Endodermal cell (in vitro differentiated cells): ENCODE measurements around the gene MOB3B. TPM values are rescaled to one million over a fixed set of nuclear protein-coding genes. Genes with fewer than 3 reads are reported as not detected.
A peak's percentile ranks its signal among the peaks of the same experiment; 100 is the strongest.

ENCODE experiments used
- DNase-seq: peaks from one replicate; pipeline ENCODE4 v3.0.0-alpha.2; 2017
- H3K27ac ChIP-seq: 2 replicates; pipeline ENCODE4 v1.5.1; 2013; ENCODE audit warnings: mild to moderate bottlenecking, low read depth, low read length, moderate library complexity
- H3K27me3 ChIP-seq: 2 replicates; pipeline ENCODE4 v1.6.1; 2013; ENCODE audit warnings: mild to moderate bottlenecking, low read length, moderate library complexity; ENCODE audit not compliant: insufficient read depth, control insufficient read depth, poor library complexity, severe bottlenecking
- H3K36me3 ChIP-seq: 2 replicates; pipeline ENCODE4 v1.7.0; 2013; ENCODE audit warnings: mild to moderate bottlenecking, low read length, moderate library complexity; ENCODE audit not compliant: control insufficient read depth, insufficient read depth
- H3K4me1 ChIP-seq: one replicate; pipeline ENCODE4 v1.7.0; 2013; ENCODE audit warnings: low read length; ENCODE audit not compliant: control insufficient read depth, insufficient read depth
- H3K4me3 ChIP-seq: 2 replicates; pipeline ENCODE4 v1.5.1; 2013; ENCODE audit warnings: mild to moderate bottlenecking, low read length, moderate library complexity
- H3K9ac ChIP-seq: 2 replicates; pipeline ENCODE4 v1.6.1; 2013; ENCODE audit warnings: mild to moderate bottlenecking, low read length, moderate library complexity; ENCODE audit not compliant: poor library complexity, severe bottlenecking; ENCODE audit errors: extremely low read depth
- H3K9me3 ChIP-seq: 2 replicates; pipeline ENCODE4 v1.6.1; 2013; ENCODE audit warnings: mild to moderate bottlenecking, low read length, moderate library complexity; ENCODE audit not compliant: control insufficient read depth
- H3K27ac Mint-ChIP-seq: 2 replicates; pipeline ENCODE4 v1.8.0; 2020; ENCODE audit warnings: mixed read lengths
- H3K27me3 Mint-ChIP-seq: 2 replicates; pipeline ENCODE4 v1.8.0; 2021; ENCODE audit warnings: mild to moderate bottlenecking, mixed read lengths; ENCODE audit not compliant: insufficient read depth
- H3K36me3 Mint-ChIP-seq: 2 replicates; pipeline ENCODE4 v1.8.0; 2020; ENCODE audit warnings: low read depth, mixed read lengths
- H3K4me1 Mint-ChIP-seq: 2 replicates; pipeline ENCODE4 v1.8.0; 2020; ENCODE audit warnings: mixed read lengths
- H3K4me3 Mint-ChIP-seq: 2 replicates; pipeline ENCODE4 v1.8.0; 2020; ENCODE audit warnings: mild to moderate bottlenecking, moderate library complexity, mixed read lengths
- H3K9me3 Mint-ChIP-seq: 2 replicates; pipeline ENCODE4 v1.8.0; 2020; ENCODE audit warnings: mild to moderate bottlenecking, mixed read lengths
- WGBS, 2 experiments: methylation state at CpG; one replicate each; pipeline versions ENCODE4 v1.1.5 to v1.1.7; 2013; ENCODE audit warnings: missing lambda C conversion rate in 2 of 2, mixed read lengths in 1 of 2; ENCODE audit not compliant: insufficient coverage in 1 of 2, insufficient read length in 1 of 2; 5-methylcytosine and 5-hydroxymethylcytosine counted together
- total RNA-seq, 2 donors: library from RNA; stranded (reverse); fragmentation: NEBNext Ultra II Directional in 1 of 2; extraction: Animal tissue kit (Norgen Biotek cat#: 25700) in 1 of 2; gene quantifications; 2 replicates in 1 of 2; 3 replicates in 1 of 2; pipeline ENCODE4 v1.2.1, GENCODE V29; 2021
- TF ChIP-seq, protein P1 (sequence below): fragments of 200-600 bp; sonication (generic); conservative IDR thresholded peaks from 2 replicates; pipeline ENCODE4 v1.5.0; 2021; ENCODE audit warnings: antibody characterized with exemption, mild to moderate bottlenecking

Gene MOB3B
- total RNA-seq, 2 donors from 2014 or later, result 5.6 to 6.2 TPM

DNA sequence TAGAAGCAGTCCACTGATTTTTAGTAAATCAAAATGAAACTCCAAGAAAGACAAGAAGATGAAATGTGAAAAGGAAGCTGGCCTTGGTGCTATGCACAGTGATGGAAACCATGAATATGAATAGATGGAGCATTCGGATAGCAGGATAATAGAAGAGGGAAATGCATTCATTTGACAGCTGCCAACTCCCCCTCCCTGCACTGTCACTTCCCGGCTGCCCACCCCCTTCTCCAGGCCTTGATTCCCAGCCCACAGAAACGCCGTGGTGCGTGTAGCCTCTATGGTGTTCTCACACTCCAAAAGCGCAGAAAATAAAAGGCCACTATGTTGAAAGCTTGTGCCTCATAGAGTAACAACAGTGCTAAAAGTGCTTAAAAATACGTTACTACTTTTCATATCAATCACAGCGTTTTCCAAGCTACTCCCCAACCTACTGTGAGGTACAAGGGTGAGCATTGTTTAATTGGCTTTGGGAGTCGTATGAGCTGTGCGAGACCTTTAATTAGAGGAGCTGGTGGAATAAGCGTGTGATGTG is 31.7 kb downstream of the MOB3B start:
- Histone ChIP-seq H3K4me1 (peaks cover 6% of the 10 kb centered on the region), H3K36me3 (no peaks in the 10 kb centered on the region), H3K27ac (peak overlapping the region; percentile 79), H3K9ac (no peak overlapping the region), H3K27me3 (no peaks in the 10 kb centered on the region), H3K9me3 (no peaks in the 10 kb centered on the region), H3K4me3 (no peak overlapping the region)
- Mint-ChIP-seq H3K4me1 (peaks cover 23% of the 10 kb centered on the region), H3K4me3 (no peak overlapping the region), H3K27ac (peak overlapping the region; percentile 24), H3K9me3 (peaks cover 21% of the 10 kb centered on the region), H3K27me3 (no peaks in the 10 kb centered on the region), H3K36me3 (peaks cover 1% of the 10 kb centered on the region)
- TF ChIP-seq, protein P1, sequence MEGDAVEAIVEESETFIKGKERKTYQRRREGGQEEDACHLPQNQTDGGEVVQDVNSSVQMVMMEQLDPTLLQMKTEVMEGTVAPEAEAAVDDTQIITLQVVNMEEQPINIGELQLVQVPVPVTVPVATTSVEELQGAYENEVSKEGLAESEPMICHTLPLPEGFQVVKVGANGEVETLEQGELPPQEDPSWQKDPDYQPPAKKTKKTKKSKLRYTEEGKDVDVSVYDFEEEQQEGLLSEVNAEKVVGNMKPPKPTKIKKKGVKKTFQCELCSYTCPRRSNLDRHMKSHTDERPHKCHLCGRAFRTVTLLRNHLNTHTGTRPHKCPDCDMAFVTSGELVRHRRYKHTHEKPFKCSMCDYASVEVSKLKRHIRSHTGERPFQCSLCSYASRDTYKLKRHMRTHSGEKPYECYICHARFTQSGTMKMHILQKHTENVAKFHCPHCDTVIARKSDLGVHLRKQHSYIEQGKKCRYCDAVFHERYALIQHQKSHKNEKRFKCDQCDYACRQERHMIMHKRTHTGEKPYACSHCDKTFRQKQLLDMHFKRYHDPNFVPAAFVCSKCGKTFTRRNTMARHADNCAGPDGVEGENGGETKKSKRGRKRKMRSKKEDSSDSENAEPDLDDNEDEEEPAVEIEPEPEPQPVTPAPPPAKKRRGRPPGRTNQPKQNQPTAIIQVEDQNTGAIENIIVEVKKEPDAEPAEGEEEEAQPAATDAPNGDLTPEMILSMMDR, result no peak
- WGBS, 2 experiments, result 50 to 55% methylated on average over 3 to 11 of the region's 11 CpGs
- DNase-seq, result no peak

DNA sequence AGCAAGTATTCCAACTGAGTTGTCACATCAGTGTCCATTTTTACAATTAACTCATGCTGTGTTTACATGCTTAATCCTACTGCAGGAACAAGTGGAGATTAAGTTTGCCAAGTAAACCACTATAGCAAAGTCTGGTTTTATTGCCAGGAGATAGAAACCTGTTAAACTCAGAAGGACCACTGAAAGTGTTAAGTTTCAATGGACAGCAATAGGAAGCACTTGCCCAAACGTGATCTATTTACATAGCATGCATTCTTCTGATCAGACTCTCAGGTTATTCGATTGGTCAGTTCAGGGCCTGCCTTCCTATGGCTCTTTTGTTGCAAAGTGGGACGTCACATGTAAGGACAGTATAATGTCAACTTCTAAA is 33.5 kb downstream of the MOB3B start:
- 56 to 71% methylated on average over 2 to 3 of the region's 3 CpGs for WGBS, 2 experiments
- no peak overlapping the region for H3K9ac ChIP-seq
- no peak overlapping the region for H3K4me3 Mint-ChIP-seq
- TF ChIP-seq, protein P1, result no peak
- peaks cover 4% of the 10 kb centered on the region for H3K36me3 Mint-ChIP-seq
- H3K27ac ChIP-seq, result no peak overlapping the region
- no peaks in the 10 kb centered on the region for H3K9me3 ChIP-seq
- H3K36me3 ChIP-seq, result no peaks in the 10 kb centered on the region
- DNase-seq, result no peak
- H3K9me3 Mint-ChIP-seq, result peaks cover 26% of the 10 kb centered on the region
- peaks cover 23% of the 10 kb centered on the region for H3K4me1 Mint-ChIP-seq
- no peak overlapping the region for H3K27ac Mint-ChIP-seq
- H3K4me3 ChIP-seq, result no peak overlapping the region
- peaks cover 6% of the 10 kb centered on the region for H3K4me1 ChIP-seq
- no peaks in the 10 kb centered on the region for H3K27me3 Mint-ChIP-seq
- H3K27me3 ChIP-seq, result no peaks in the 10 kb centered on the region

DNA sequence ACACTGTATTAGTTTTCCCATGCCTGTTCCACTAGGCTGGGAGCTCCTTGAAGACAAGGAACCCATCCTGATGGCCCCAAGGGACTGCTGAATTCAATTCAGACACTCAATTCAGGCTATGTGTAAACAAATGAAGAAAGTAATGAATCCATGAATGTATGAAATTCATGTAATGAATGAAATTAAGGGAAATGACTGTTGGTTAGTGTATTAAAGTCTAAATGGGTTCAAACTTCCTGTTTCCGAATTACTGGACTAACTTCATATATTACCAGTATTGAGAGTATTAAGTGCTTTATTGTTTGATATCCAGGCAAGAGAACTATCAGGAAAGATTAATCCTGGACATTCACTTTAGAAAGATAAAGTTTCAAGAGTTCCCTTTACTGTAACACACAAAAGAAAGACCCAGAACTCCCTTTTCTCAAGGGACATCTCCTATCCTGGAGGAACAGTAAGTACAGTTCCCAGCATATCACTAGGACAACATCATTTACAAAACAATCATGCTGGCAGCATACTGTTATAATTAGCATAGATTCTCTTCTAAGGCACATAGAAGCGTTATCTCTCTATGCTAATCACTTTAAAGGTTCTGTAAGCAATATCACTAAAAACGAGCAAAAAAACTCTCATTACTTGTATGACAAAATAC is 34.0 kb downstream of the MOB3B start:
- peaks cover 23% of the 10 kb centered on the region for H3K4me1 Mint-ChIP-seq
- peaks cover 24% of the 10 kb centered on the region for H3K9me3 Mint-ChIP-seq
- 30 to 48% methylated on average over 2 of the region's 3 CpGs for WGBS, 2 experiments
- no peak overlapping the region for H3K4me3 Mint-ChIP-seq
- no peak overlapping the region for H3K27ac Mint-ChIP-seq
- TF ChIP-seq, protein P1, result no peak
- no peak for DNase-seq
- Histone ChIP-seq H3K4me1 (peaks cover 6% of the 10 kb centered on the region), H3K4me3 (no peak overlapping the region), H3K27me3 (no peaks in the 10 kb centered on the region), H3K9ac (no peak overlapping the region), H3K27ac (no peak overlapping the region), H3K9me3 (no peaks in the 10 kb centered on the region), H3K36me3 (no peaks in the 10 kb centered on the region)
- H3K36me3 Mint-ChIP-seq, result peaks cover 4% of the 10 kb centered on the region
- H3K27me3 Mint-ChIP-seq, result no peaks in the 10 kb centered on the region
